HFFc6 (cell line): Measurements from ENCODE around the gene ZRANB3. TPM values are rescaled to one million over a fixed set of nuclear protein-coding genes. Genes with fewer than 3 reads are reported as not detected.
A peak's percentile ranks its signal among the peaks of the same experiment; 100 is the strongest.
"Not testable (repeated sequence)": the region's sequence is repeated elsewhere in the genome, so short reads cannot be mapped to it uniquely, and the experiment has no call there.

Experiments used
- DNase-seq: peaks from one replicate; pipeline ENCODE4 v3.0.0-alpha.2; 2018
- H3K27ac Mint-ChIP-seq: 2 replicates; pipeline ENCODE4 v1.8.0; 2020; ENCODE audit warnings: mild to moderate bottlenecking, mixed read lengths
- H3K27me3 Mint-ChIP-seq: 2 replicates; pipeline ENCODE4 v1.8.0; 2021; ENCODE audit warnings: mild to moderate bottlenecking, moderate library complexity, mixed read lengths; ENCODE audit not compliant: insufficient read depth
- H3K36me3 Mint-ChIP-seq: 2 replicates; pipeline ENCODE4 v1.8.0; 2021; ENCODE audit warnings: low read depth, mixed read lengths
- H3K4me1 Mint-ChIP-seq: 2 replicates; pipeline ENCODE4 v1.8.0; 2020; ENCODE audit warnings: low read depth, mixed read lengths
- H3K4me3 Mint-ChIP-seq: 2 replicates; pipeline ENCODE4 v1.8.0; 2020; ENCODE audit warnings: mild to moderate bottlenecking, moderate library complexity, mixed read lengths
- H3K9me3 Mint-ChIP-seq: 2 replicates; pipeline ENCODE4 v1.8.0; 2020; ENCODE audit warnings: mild to moderate bottlenecking, mixed read lengths
- CTCF ChIP-seq: fragments of 200-600 bp; sonication (generic); IDR thresholded peaks from 2 replicates; pipeline ENCODE4 v1.5.0; 2021; ENCODE audit warnings: antibody characterized with exemption, mild to moderate bottlenecking
- total RNA-seq, 6 experiments: library from RNA; stranded (reverse); fragmentation: NEBNext Ultra II Directional; extraction: Animal tissue kit (Norgen Biotek cat#: 25700); gene quantifications; 2 replicates in 1 of 6; 3 replicates in 5 of 6; pipeline ENCODE4 v1.2.3, GENCODE V29; 2021

Gene ZRANB3
- total RNA-seq, 6 experiments from 2014 or later, result 8.1 to 10.2 (median 8.8) TPM

GRCh38 chr2:135094508-135094907, 436.5 kb downstream of the ZRANB3 start:
- H3K27ac Mint-ChIP-seq, result no peak overlapping the region
- no peak for TF ChIP-seq CTCF
- 0 out of 2 replicates have a peak, but pooled peaks cover 1% of the 10 kb centered on the region for H3K9me3 Mint-ChIP-seq
- H3K4me1 Mint-ChIP-seq, result peaks cover 55% of the 10 kb centered on the region
- H3K27me3 Mint-ChIP-seq, result no peaks in the 10 kb centered on the region; the same call in 1 of the 2 replicates
- no peak for DNase-seq
- H3K36me3 Mint-ChIP-seq, result peaks cover 35% of the 10 kb centered on the region
- no peak overlapping the region for H3K4me3 Mint-ChIP-seq

- peaks cover 48% of the 10 kb centered on the region for H3K4me1 Mint-ChIP-seq
- no peak for TF ChIP-seq CTCF
- H3K36me3 Mint-ChIP-seq, result peaks cover 42% of the 10 kb centered on the region
- DNase-seq, result no peak
- H3K4me3 Mint-ChIP-seq, result no peak overlapping the region
- peaks cover 8% of the 10 kb centered on the region; the same call in 1 of the 2 replicates for H3K9me3 Mint-ChIP-seq
- no peak overlapping the region for H3K27ac Mint-ChIP-seq
- H3K27me3 Mint-ChIP-seq, result no peaks in the 10 kb centered on the region; the same call in 1 of the 2 replicates
Measured at GRCh38 chr2:135093670-135094330, 437.2 kb downstream of the ZRANB3 start.

- Mint-ChIP-seq H3K27ac (0 out of 2 replicates have a peak overlapping the region, but pooled peaks have one; percentile 28), H3K4me1 (peaks cover 46% of the 10 kb centered on the region), H3K9me3 (peaks cover 10% of the 10 kb centered on the region; the same call in 1 of the 2 replicates), H3K4me3 (no peak overlapping the region; the same call in 1 of the 2 replicates), H3K36me3 (peaks cover 44% of the 10 kb centered on the region), H3K27me3 (no peaks in the 10 kb centered on the region; the same call in 1 of the 2 replicates)
- no peak for DNase-seq
- no peak for TF ChIP-seq CTCF
Measured at GRCh38 chr2:135093193-135093592, 437.8 kb downstream of the ZRANB3 start.

GRCh38 chr2:135091681-135092080, 439.3 kb downstream of the ZRANB3 start:
- Mint-ChIP-seq H3K36me3 (peaks cover 37% of the 10 kb centered on the region), H3K9me3 (peaks cover 10% of the 10 kb centered on the region; the same call in 1 of the 2 replicates), H3K4me3 (no peak overlapping the region), H3K27me3 (no peaks in the 10 kb centered on the region; the same call in 1 of the 2 replicates), H3K4me1 (peaks cover 53% of the 10 kb centered on the region), H3K27ac (no peak overlapping the region)
- no peak for TF ChIP-seq CTCF
- no peak for DNase-seq

GRCh38 chr2:135089597-135089996, 441.4 kb downstream of the ZRANB3 start:
- H3K4me1 Mint-ChIP-seq, result peaks cover 58% of the 10 kb centered on the region
- H3K36me3 Mint-ChIP-seq, result peaks cover 29% of the 10 kb centered on the region
- H3K27me3 Mint-ChIP-seq, H3K4me3 Mint-ChIP-seq, DNase-seq, H3K27ac Mint-ChIP-seq: not testable (repeated sequence)
- peaks cover 10% of the 10 kb centered on the region; the same call in 1 of the 2 replicates for H3K9me3 Mint-ChIP-seq

Other genes with a start within 250 kb of the ZRANB3 start
- 10 to 100 TPM; 39.8 to 43.4 (median 42.0) TPM for gene R3HDM1, start 266 bp upstream of the ZRANB3 start, total RNA-seq
- 10 to 100 TPM; 65.8 to 89.1 (median 74.3) TPM for gene UBXN4, start 210.6 kb upstream of the ZRANB3 start, total RNA-seq